PC-9 (cell line): ENCODE data around the gene CELSR2. TPM values are rescaled to one million over a fixed set of nuclear protein-coding genes. Genes with fewer than 3 reads are reported as not detected.
A peak's percentile ranks its signal among the peaks of the same experiment; 100 is the strongest.

Experiments
- BruUV-seq: library from RNA; stranded (reverse); fragments of 400-500 nt; replicated peaks from 2 replicates; lab custom pipeline; 2021; lab: Mats Ljungman, UMichigan
- CTCF ChIA-PET: fragments of 300-600 bp; sonication (Branson Sonifier 250); formaldehyde crosslinking; loops from one replicate; lab custom pipeline; 2022; ENCODE audit warnings: antibody characterized with exemption; lab: Charles Lee
- POLR2A ChIA-PET: fragments of 300-600 bp; sonication (Branson Sonifier 250); formaldehyde crosslinking; loops from one replicate; lab custom pipeline; 2022; ENCODE audit warnings: antibody characterized with exemption; ENCODE audit not compliant: unreplicated experiment; lab: Charles Lee
- DNase-seq, 2 experiments: peaks; one replicate each; pipeline versions ENCODE4 v3.0.0 to v3.0.0-alpha.2; 2015 to 2022; ENCODE audit warnings: mixed read lengths in 1 of 2
- H2AFZ ChIP-seq: fragments of 200-600 bp; sonication (generic); 2 replicates; pipeline ENCODE4 v1.8.1; 2017; ENCODE audit warnings: antibody characterized with exemption
- H3F3A ChIP-seq: fragments of 200-600 bp; sonication (generic); 2 replicates; pipeline ENCODE4 v1.8.1; 2017; ENCODE audit warnings: antibody characterized with exemption, mild to moderate bottlenecking, low read depth; ENCODE audit not compliant: insufficient read depth
- H3K27ac ChIP-seq: fragments of 200-600 bp; sonication (generic); 2 replicates; pipeline ENCODE4 v1.6.1; 2016; ENCODE audit warnings: mixed run types
- H3K27me3 ChIP-seq: fragments of 200-600 bp; sonication (generic); 2 replicates; pipeline ENCODE4 v1.6.1; 2016; ENCODE audit warnings: low read depth, mixed run types; ENCODE audit not compliant: insufficient read depth
- H3K36me3 ChIP-seq: fragments of 200-600 bp; sonication (generic); 2 replicates; pipeline ENCODE4 v1.6.1; 2016; ENCODE audit warnings: low read depth, mixed run types
- H3K4me1 ChIP-seq: fragments of 200-600 bp; sonication (generic); replicated peaks from 2 replicates; pipeline ENCODE4 v1.6.1; 2016; ENCODE audit warnings: mixed run types; ENCODE audit not compliant: insufficient read depth
- H3K4me2 ChIP-seq: fragments of 200-600 bp; sonication (generic); 2 replicates; pipeline ENCODE4 v1.6.1; 2017; ENCODE audit warnings: mixed run types
- H3K4me3 ChIP-seq: fragments of 200-600 bp; sonication (generic); 2 replicates; pipeline ENCODE4 v1.6.1; 2016; ENCODE audit warnings: mixed run types
- H3K79me2 ChIP-seq: fragments of 200-600 bp; sonication (generic); 2 replicates; pipeline ENCODE4 v1.6.1; 2017; ENCODE audit warnings: low read depth, mixed run types
- H3K9me2 ChIP-seq: fragments of 200-600 bp; sonication (generic); 2 replicates; pipeline ENCODE4 v1.8.1; 2017; ENCODE audit warnings: mild to moderate bottlenecking; ENCODE audit not compliant: insufficient read depth
- H3K9me3 ChIP-seq: fragments of 200-600 bp; sonication (generic); 2 replicates; pipeline ENCODE4 v1.8.1; 2016; ENCODE audit warnings: low read depth; ENCODE audit not compliant: insufficient read depth
- H4K20me1 ChIP-seq: fragments of 200-600 bp; sonication (generic); 2 replicates; pipeline ENCODE4 v1.8.1; 2017; ENCODE audit not compliant: insufficient read depth
- CTCF ChIP-seq: fragments of 200-600 bp; sonication (generic); conservative IDR thresholded peaks from 2 replicates; pipeline ENCODE4 v1.6.1; 2017; ENCODE audit warnings: mixed run types, antibody characterized with exemption, mild to moderate bottlenecking, moderate library complexity
- EZH2 ChIP-seq: fragments of 200-600 bp; sonication (generic); IDR thresholded peaks from 2 replicates; pipeline ENCODE4 v1.8.0; 2017; ENCODE audit warnings: antibody characterized with exemption, low read depth
- intact Hi-C: fragments of 100-400 bp; cut with micrococcal nuclease; formaldehyde crosslinking; loops from one replicate; pipeline ENCODE4 v1.10.0; 2022; ENCODE audit not compliant: unreplicated experiment
- total RNA-seq: library from RNA; stranded (reverse); gene quantifications from 2 replicates; pipeline ENCODE4 v1.2.3, GENCODE V29; 2021

CELSR2 gene
- total RNA-seq, 1 experiment from 2014 or later: 19.5 TPM

- no peak for DNase-seq
- Histone ChIP-seq H3K4me3 (no peak overlapping the region), H3K27me3 (no peaks in the 10 kb centered on the region), H3K9me3 (no peaks in the 10 kb centered on the region), H3K4me2 (no peak overlapping the region), H3K36me3 (no peaks in the 10 kb centered on the region), H3F3A (no peaks in the 10 kb centered on the region), H3K9me2 (no peaks in the 10 kb centered on the region), H3K4me1 (peaks cover 9% of the 10 kb centered on the region), H3K27ac (no peak overlapping the region), H3K79me2 (no peaks in the 10 kb centered on the region), H2AFZ (no peak overlapping the region), H4K20me1 (no peaks in the 10 kb centered on the region)
- POLR2A ChIA-PET: no interaction called here
- CTCF ChIA-PET: no interaction called here
- BruUV-seq: no TSS peak
- TF ChIP-seq EZH2 (no peak), CTCF (no peak)
- intact Hi-C loops: no loop called here
Measured at GRCh38 chr1:109204484-109204883, 44.9 kb upstream of the CELSR2 start.

GRCh38 chr1:109206339-109206738 is 43.0 kb upstream of the CELSR2 start:
- DNase-seq: no peak
- no peaks in the 10 kb centered on the region for H3K9me2 ChIP-seq
- H3K27me3 ChIP-seq: no peaks in the 10 kb centered on the region
- H3K36me3 ChIP-seq: no peaks in the 10 kb centered on the region
- POLR2A ChIA-PET: interaction anchor here (0.7 kb wide), 1 partner anchor 8 kb away, joined by 6 read pairs; no protein-coding TSS in a partner anchor
- H3K79me2 ChIP-seq: no peaks in the 10 kb centered on the region
- H3K4me1 ChIP-seq: peaks cover 9% of the 10 kb centered on the region
- H3K27ac ChIP-seq: no peak overlapping the region
- no peaks in the 10 kb centered on the region for H3K9me3 ChIP-seq
- no peak overlapping the region for H2AFZ ChIP-seq
- no peak for TF ChIP-seq EZH2
- no peak for TF ChIP-seq CTCF
- no peak overlapping the region for H3K4me3 ChIP-seq
- intact Hi-C loops: no loop called here
- no TSS peak for BruUV-seq
- no peaks in the 10 kb centered on the region for H3F3A ChIP-seq
- no peaks in the 10 kb centered on the region for H4K20me1 ChIP-seq
- H3K4me2 ChIP-seq: no peak overlapping the region
- CTCF ChIA-PET: no interaction called here

- peak overlapping the region; percentile 10; the same call in 1 of the 2 replicates for H3K4me2 ChIP-seq
- no peaks in the 10 kb centered on the region for H3K9me2 ChIP-seq
- POLR2A ChIA-PET: interaction anchor here (0.7 kb wide), 1 partner anchor 36 kb away, joined by 3 read pairs; no protein-coding TSS in a partner anchor
- CTCF ChIA-PET: interaction anchor here (0.6 kb wide), 2 partner anchors 25 to 108 kb away, joined by 5 read pairs; no protein-coding TSS in a partner anchor
- H3F3A ChIP-seq: no peaks in the 10 kb centered on the region
- H4K20me1 ChIP-seq: no peaks in the 10 kb centered on the region
- no peak for TF ChIP-seq CTCF
- TF ChIP-seq EZH2: no peak
- no peak overlapping the region for H2AFZ ChIP-seq
- H3K36me3 ChIP-seq: no peaks in the 10 kb centered on the region
- no peaks in the 10 kb centered on the region for H3K79me2 ChIP-seq
- no peaks in the 10 kb centered on the region for H3K27me3 ChIP-seq
- no peak overlapping the region for H3K4me3 ChIP-seq
- peaks cover 9% of the 10 kb centered on the region for H3K4me1 ChIP-seq
- H3K27ac ChIP-seq: no peak overlapping the region
- intact Hi-C loops: no loop called here
- no peaks in the 10 kb centered on the region for H3K9me3 ChIP-seq
- no TSS peak for BruUV-seq
- peak in 1 of 2 experiments; percentile 54 for DNase-seq
Measured at GRCh38 chr1:109207467-109208103, 41.8 kb upstream of the CELSR2 start.
